Measurements from ENCODE around the gene TSSK2. TPM values are rescaled to one million over a fixed set of nuclear protein-coding genes. Genes with fewer than 3 reads are reported as not detected.
A peak's percentile ranks its signal among the peaks of the same experiment; 100 is the strongest.

TSSK2 gene
- total and polyA plus RNA-seq, 2 of the 8 experiments (the other 6 are each of a cell fraction or from before 2014, with no cell fraction given) = not detected

- CTCF ChIA-PET (ENCODE audit: partially characterized antibody) = interaction anchor here (0.5 to 2.4 kb wide), 17 partner anchors 9 to 1508 kb away, joined by 3 to 12 read pairs (median 3); partner anchors contain the start of genes DGCR2 and ESS2
These were observed 20.0 kb upstream of the TSSK2 start for GRCh38 chr22:19111140-19111539.

More at GRCh38 chr22:19111140-19111539, 20.0 kb upstream of the TSSK2 start:
- Histone ChIP-seq H3K4me2 (ENCODE audit: insufficient read depth in 1 of 2, low read depth in 2 of 2, low read length in 2 of 2) (no peak overlapping the region), H3K23ac (ENCODE audit: insufficient read length) (no peak overlapping the region), H3K4ac (replicated peaks; ENCODE audit: insufficient read length, low read depth, low read length) (no peak overlapping the region), H3K14ac (ENCODE audit: insufficient read length) (no peak overlapping the region), H3K9me3 (ENCODE audit: insufficient read depth in 2 of 2, low read depth in 1 of 2, low read length in 1 of 2) (no peaks in the 10 kb centered on the region), H3K36me3 (ENCODE audit: control insufficient read depth in 2 of 4, insufficient read depth in 4 of 4, low read length in 3 of 4) (no peaks in the 10 kb centered on the region), H4K5ac (ENCODE audit: insufficient read length, low read depth, low read length) (no peak overlapping the region), H3K27me3 (replicated peaks in 1 of 4; ENCODE audit: control insufficient read depth in 3 of 4, extremely low read depth in 1 of 4, insufficient read depth in 3 of 4, low read length in 3 of 4) (no peaks in the 10 kb centered on the region; a peak in 1 of 7 replicates), H3K79me1 (ENCODE audit: low read depth, low read length) (peaks cover 23% of the 10 kb centered on the region; the same call in 1 of the 2 replicates), H3K79me2 (ENCODE audit: control insufficient read depth in 1 of 2, insufficient read depth in 2 of 2, low read length in 2 of 2) (peaks cover 31 to 93% of the 10 kb centered on the region in 2 experiments), H3K18ac (ENCODE audit: extremely low read depth, low read length) (no peak overlapping the region), H3K4me3 (ENCODE audit: extremely low read depth in 1 of 4, insufficient read depth in 2 of 4, low read depth in 3 of 4, low read length in 4 of 4) (no peak overlapping the region), H3K27ac (ENCODE audit: low read depth, low read length) (no peak overlapping the region), H2BK5ac (ENCODE audit: low read depth, low read length) (no peak overlapping the region), H2BK12ac (ENCODE audit: low read depth, low read length) (0 out of 2 replicates have a peak overlapping the region, but pooled peaks have one; percentile 51), H2AFZ (ENCODE audit: low read length) (no peak overlapping the region), H4K91ac (replicated peaks; ENCODE audit: insufficient read length, low read length) (no peak overlapping the region), H3K23me2 (ENCODE audit: low read depth, low read length) (no peaks in the 10 kb centered on the region), H2BK15ac (ENCODE audit: low read length) (peak overlapping the region; percentile 53; the same call in 1 of the 2 replicates), H2BK20ac (ENCODE audit: low read length) (no peak overlapping the region), H4K8ac (ENCODE audit: extremely low read depth, insufficient read depth, low read length) (no peak overlapping the region), H3K56ac (replicated peaks; ENCODE audit: insufficient read length, low read depth, low read length) (no peak overlapping the region), H2AK5ac (ENCODE audit: low read depth, low read length) (0 out of 2 replicates have a peak overlapping the region, but pooled peaks have one; percentile 20), H2BK120ac (replicated peaks; ENCODE audit: low read depth, low read length) (no peak overlapping the region), H3K4me1 (replicated peaks in 1 of 4; ENCODE audit: control insufficient read depth in 3 of 4, insufficient read depth in 4 of 4, low read length in 3 of 4) (peaks cover 7 to 14% (median 11%) of the 10 kb centered on the region in 4 experiments), H4K20me1 (replicated peaks in 1 of 2; ENCODE audit: control insufficient read depth in 1 of 2, insufficient read depth in 2 of 2, low read length in 2 of 2) (peaks cover 20 to 46% of the 10 kb centered on the region in 2 experiments), H3K9ac (replicated peaks in 1 of 4; ENCODE audit: extremely low read depth in 1 of 4, low read depth in 3 of 4, low read length in 3 of 4) (no peak overlapping the region)
- FAIRE-seq (no peak), DNase-seq (ENCODE audit: low read depth in 1 of 2, low spot score in 2 of 2) (no peak)
- 88% methylated on average over 3 of the region's 3 CpGs; no CpG with 5 or more reads in 1 of the 2 experiments for WGBS, 2 experiments (ENCODE audit: extremely low coverage in 1 of 2, insufficient coverage in 1 of 2, insufficient read length in 1 of 2, insufficient replicate concordance in 2 of 2, low coverage in 1 of 2, low lambda C conversion rate in 2 of 2, missing lambda C conversion rate in 1 of 2)
- TF ChIP-seq MAX (IDR thresholded peaks at IDR 0.05) (peak; percentile 46; the same call in 1 of the 2 replicates), CEBPB (IDR thresholded peaks at IDR 0.05; ENCODE audit: low read depth, low read length) (no peak), EGR1 (IDR thresholded peaks at IDR 0.05; ENCODE audit: borderline replicate concordance, low read depth, low read length) (no peak)
- TF ChIP-seq, protein P1, sequence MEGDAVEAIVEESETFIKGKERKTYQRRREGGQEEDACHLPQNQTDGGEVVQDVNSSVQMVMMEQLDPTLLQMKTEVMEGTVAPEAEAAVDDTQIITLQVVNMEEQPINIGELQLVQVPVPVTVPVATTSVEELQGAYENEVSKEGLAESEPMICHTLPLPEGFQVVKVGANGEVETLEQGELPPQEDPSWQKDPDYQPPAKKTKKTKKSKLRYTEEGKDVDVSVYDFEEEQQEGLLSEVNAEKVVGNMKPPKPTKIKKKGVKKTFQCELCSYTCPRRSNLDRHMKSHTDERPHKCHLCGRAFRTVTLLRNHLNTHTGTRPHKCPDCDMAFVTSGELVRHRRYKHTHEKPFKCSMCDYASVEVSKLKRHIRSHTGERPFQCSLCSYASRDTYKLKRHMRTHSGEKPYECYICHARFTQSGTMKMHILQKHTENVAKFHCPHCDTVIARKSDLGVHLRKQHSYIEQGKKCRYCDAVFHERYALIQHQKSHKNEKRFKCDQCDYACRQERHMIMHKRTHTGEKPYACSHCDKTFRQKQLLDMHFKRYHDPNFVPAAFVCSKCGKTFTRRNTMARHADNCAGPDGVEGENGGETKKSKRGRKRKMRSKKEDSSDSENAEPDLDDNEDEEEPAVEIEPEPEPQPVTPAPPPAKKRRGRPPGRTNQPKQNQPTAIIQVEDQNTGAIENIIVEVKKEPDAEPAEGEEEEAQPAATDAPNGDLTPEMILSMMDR (IDR thresholded peaks at IDR 0.05; ENCODE audit: control extremely low read depth in 1 of 3, insufficient read depth in 1 of 3, low read depth in 1 of 3, low read length in 3 of 3) = peak in 2 of 3 experiments; percentile 43 to 47; a peak in 2 of 4 replicates
- POLR2A ChIA-PET (ENCODE audit: partially characterized antibody) = interaction anchor here (0.5 to 2.8 kb wide), 6 partner anchors 9 to 129 kb away, joined by 3 to 21 read pairs (median 4); partner anchors contain the start of gene DGCR2

Data from H1 (cell line).